K562 (cell line): Measurements from ENCODE around the gene CRYBB1. TPM values are rescaled to one million over a fixed set of nuclear protein-coding genes. Genes with fewer than 3 reads are reported as not detected.

Source experiments
- EGR1 ChIP-seq: fragments of 450-650 bp; conservative IDR thresholded peaks from 2 replicates; pipeline ENCODE4 v1.6.1; 2017; ENCODE audit warnings: mild to moderate bottlenecking
- ELF2 ChIP-seq: fragments of 250-450 bp; sonication (Bioruptor Pico); IDR thresholded peaks from 2 replicates; pipeline ENCODE4 v1.5.0; 2021; ENCODE audit warnings: mild to moderate bottlenecking
- GATAD2B ChIP-seq: fragments of 450-650 bp; IDR thresholded peaks from 2 replicates; pipeline ENCODE4 v1.6.1; 2017; ENCODE audit warnings: mild to moderate bottlenecking, borderline replicate concordance
- HCFC1 ChIP-seq: IDR thresholded peaks from 2 replicates; pipeline ENCODE4 v1.6.1; 2012; ENCODE audit warnings: low read depth, low read length, improper control_type of control experiment
- MBD1 ChIP-seq: fragments of 250-450 bp; sonication (Bioruptor Pico); IDR thresholded peaks from 2 replicates; pipeline ENCODE4 v1.8.0; 2022; ENCODE audit warnings: inconsistent platforms
- MEF2A ChIP-seq: IDR thresholded peaks from 2 replicates; pipeline ENCODE4 v1.6.1; 2011; ENCODE audit warnings: low read depth, mild to moderate bottlenecking, low read length, moderate library complexity; ENCODE audit not compliant: control insufficient read depth
- MIER1 ChIP-seq: fragments of 450-650 bp; IDR thresholded peaks from 2 replicates; pipeline ENCODE4 v1.6.1; 2016; ENCODE audit warnings: antibody characterized with exemption, mild to moderate bottlenecking, low read depth
- MLX ChIP-seq, 2 experiments: fragments of 450-650 bp in 1 of 2; sonication (generic) in 1 of 2; formaldehyde crosslinking; conservative IDR thresholded peaks; 2 replicates each; pipeline versions ENCODE4 v1.4.0 to v1.8.1; 2020 to 2022; ENCODE audit warnings: mild to moderate bottlenecking in 1 of 2, missing genetic modification reagents in 1 of 2
- MTA2 ChIP-seq: fragments of 450-650 bp; IDR thresholded peaks from 2 replicates; pipeline ENCODE4 v1.6.1; 2016; ENCODE audit warnings: low read depth
- POU5F1 ChIP-seq: fragments of 150-350 bp; IDR thresholded peaks from 2 replicates; pipeline ENCODE4 v1.6.1; 2014; ENCODE audit warnings: borderline replicate concordance, low read length, low read depth, mild to moderate bottlenecking; ENCODE audit not compliant: partially characterized antibody
- SFPQ ChIP-seq: fragments of 200-400 bp; formaldehyde crosslinking; IDR thresholded peaks from 2 replicates; pipeline ENCODE4 v1.6.1; 2017; ENCODE audit warnings: mild to moderate bottlenecking, low read depth, low read length, moderate library complexity
- SNIP1 ChIP-seq: fragments of 450-650 bp; IDR thresholded peaks from 2 replicates; pipeline ENCODE4 v1.7.1; 2017; ENCODE audit warnings: low read depth, mild to moderate bottlenecking
- SPI1 ChIP-seq: IDR thresholded peaks from 2 replicates; pipeline ENCODE4 v1.6.1; 2011; ENCODE audit warnings: low read depth, low read length, control low read depth, borderline replicate concordance
- TAF9B ChIP-seq: fragments of 450-650 bp; IDR thresholded peaks from 2 replicates; pipeline ENCODE4 v1.6.1; 2018; ENCODE audit warnings: mild to moderate bottlenecking; ENCODE audit not compliant: partially characterized antibody
- THAP7 ChIP-seq: fragments of 250-450 bp; sonication (Bioruptor Pico); IDR thresholded peaks from 2 replicates; pipeline ENCODE4 v1.5.0; 2021
- ZBTB33 ChIP-seq: sonication (generic); formaldehyde crosslinking; IDR thresholded peaks from 2 replicates; pipeline ENCODE4 v1.8.1; 2023; ENCODE audit warnings: mild to moderate bottlenecking, missing genetic modification reagents
- ZNF511 ChIP-seq: sonication (generic); formaldehyde crosslinking; IDR thresholded peaks from 2 replicates; pipeline ENCODE4 v1.8.0; 2022; ENCODE audit warnings: mild to moderate bottlenecking, missing genetic modification reagents
- ZNF76 ChIP-seq: fragments of 250-450 bp; sonication (Bioruptor Pico); IDR thresholded peaks from 2 replicates; pipeline ENCODE4 v1.4.0; 2020; ENCODE audit warnings: mild to moderate bottlenecking, moderate library complexity, borderline replicate concordance
- ZSCAN32 ChIP-seq: fragments of 450-650 bp; formaldehyde crosslinking; IDR thresholded peaks from 2 replicates; pipeline ENCODE4 v1.4.0; 2020; ENCODE audit warnings: mild to moderate bottlenecking, moderate library complexity
- polyA plus RNA-seq, 8 experiments: library from polyadenylated mRNA; depleted of rRNA in 4 of 8; stranded (reverse) in 5 of 8; unstranded in 3 of 8; fragments of >200 nt; fragmentation: Nextera tagmentation in 2 of 8; fragmentation: Illumina TruSeq in 1 of 8; extraction: Ambion mirVana in 2 of 8; extraction: Trizol in 1 of 8; gene quantifications; 2 replicates each; pipeline versions ENCODE4 v1.2.1 to v1.2.3, GENCODE V29; 2011 to 2014; ENCODE audit warnings: inconsistent platforms in 1 of 8, missing spikeins in 1 of 8
- total RNA-seq, 7 experiments: library from RNA; depleted of rRNA in 6 of 7; stranded (reverse); fragments of >200 nt in 6 of 7; fragmentation: Illumina TruSeq in 2 of 7; extraction: Trizol in 2 of 7; gene quantifications; 2 replicates each; pipeline versions ENCODE4 v1.2.1 to v1.2.3, GENCODE V29; 2011 to 2021; ENCODE audit warnings: low replicate concordance in 1 of 7

The CRYBB1 gene
- total and polyA plus RNA-seq, 9 of the 15 experiments (the other 6 are each of a cell fraction or from before 2014, with no cell fraction given): 0.16 to 0.45 (median 0.33) TPM; not detected in 2

GRCh38 chr22:26617271-26618199, at the start of gene CRYBB1 (continued):
- TF ChIP-seq ZNF511 (no peak), SPI1 (peak; percentile 73; the same call in 1 of the 2 replicates), MLX (CRISPR knock-in tag; conservative IDR thresholded peaks at IDR 0.05) (no peak), EGR1 (no peak), POU5F1 (no peak), ZNF76 (CRISPR knock-in tag) (no peak), MEF2A (no peak), THAP7 (CRISPR knock-in tag) (no peak), MIER1 (0 out of 2 replicates have a peak, but pooled peaks have one; percentile 40), ELF2 (CRISPR knock-in tag) (0 out of 2 replicates have a peak, but pooled peaks have one; percentile 56), TAF9B (no peak), SNIP1 (0 out of 2 replicates have a peak, but pooled peaks have one; percentile 23), ZBTB33 (CRISPR knock-in tag) (no peak), GATAD2B (no peak), MBD1 (CRISPR knock-in tag) (no peak), ZSCAN32 (no peak), HCFC1 (no peak), SFPQ (no peak), MTA2 (peak; percentile 40)
